HG03196 (cell line): Measurements from ENCODE around the gene ABHD11.
A peak's percentile ranks its signal among the peaks of the same experiment; 100 is the strongest.
"Not testable (repeated sequence)": the region's sequence is repeated elsewhere in the genome, so short reads cannot be mapped to it uniquely, and the experiment has no call there.

Experiments used
- ATAC-seq: cut with Tn5 transposase; IDR thresholded peaks from one replicate; pipeline ENCODE4 v1.9.1; 2021; ENCODE audit not compliant: unreplicated experiment

ABHD11 gene, protein sequence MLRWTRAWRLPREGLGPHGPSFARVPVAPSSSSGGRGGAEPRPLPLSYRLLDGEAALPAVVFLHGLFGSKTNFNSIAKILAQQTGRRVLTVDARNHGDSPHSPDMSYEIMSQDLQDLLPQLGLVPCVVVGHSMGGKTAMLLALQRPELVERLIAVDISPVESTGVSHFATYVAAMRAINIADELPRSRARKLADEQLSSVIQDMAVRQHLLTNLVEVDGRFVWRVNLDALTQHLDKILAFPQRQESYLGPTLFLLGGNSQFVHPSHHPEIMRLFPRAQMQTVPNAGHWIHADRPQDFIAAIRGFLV

DNA sequence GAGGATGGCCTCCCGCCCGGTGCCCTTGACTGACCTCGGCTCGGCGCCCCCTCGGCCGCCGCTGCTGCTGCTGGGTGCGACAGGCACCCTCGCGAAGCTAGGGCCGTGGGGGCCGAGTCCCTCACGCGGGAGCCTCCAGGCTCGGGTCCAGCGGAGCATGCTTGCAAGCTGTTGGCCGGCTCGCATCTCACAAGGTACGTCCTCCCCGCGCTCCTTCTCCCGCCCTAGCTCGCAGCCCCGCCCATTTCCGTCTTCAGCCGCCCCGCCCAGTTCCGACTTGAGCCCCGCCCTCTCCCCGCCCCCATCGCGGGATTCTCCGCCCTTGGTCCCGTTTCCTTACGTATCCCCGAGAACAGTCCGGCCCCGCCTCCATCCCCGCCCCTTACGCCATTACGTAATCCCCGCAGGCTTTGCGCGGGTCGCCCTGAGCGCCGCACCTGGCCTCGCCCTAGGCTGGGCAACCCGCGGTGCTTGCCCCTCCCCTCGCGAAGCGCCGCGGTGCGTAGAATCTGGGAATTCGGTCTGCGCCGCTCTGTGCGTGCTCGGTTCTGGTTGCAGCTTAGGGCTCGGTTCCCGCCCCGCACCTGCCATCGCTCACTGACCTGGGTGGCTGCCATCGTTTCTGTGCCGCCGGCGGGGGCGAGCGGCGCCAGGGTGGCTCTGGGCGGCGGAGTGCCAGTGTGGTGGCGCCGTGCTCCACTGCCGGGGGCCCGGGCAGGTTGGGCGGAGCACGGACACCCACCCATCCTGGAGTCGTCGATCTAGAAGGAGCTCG is at the start of gene ABHD11:
Gene ABHD11, minus strand, starts transcription at position 191 of the 775 bp plus-strand sequence. Its CDS starts 32 bp downstream, at position 159.
- peak; percentile 81 for ATAC-seq

GRCh38 chr7:73787786-73788048 is 49.1 kb upstream of the ABHD11 start:
- ATAC-seq = not testable (repeated sequence)

GRCh38 chr7:73786588-73786987 is 48.0 kb upstream of the ABHD11 start:
- ATAC-seq = no peak

DNA sequence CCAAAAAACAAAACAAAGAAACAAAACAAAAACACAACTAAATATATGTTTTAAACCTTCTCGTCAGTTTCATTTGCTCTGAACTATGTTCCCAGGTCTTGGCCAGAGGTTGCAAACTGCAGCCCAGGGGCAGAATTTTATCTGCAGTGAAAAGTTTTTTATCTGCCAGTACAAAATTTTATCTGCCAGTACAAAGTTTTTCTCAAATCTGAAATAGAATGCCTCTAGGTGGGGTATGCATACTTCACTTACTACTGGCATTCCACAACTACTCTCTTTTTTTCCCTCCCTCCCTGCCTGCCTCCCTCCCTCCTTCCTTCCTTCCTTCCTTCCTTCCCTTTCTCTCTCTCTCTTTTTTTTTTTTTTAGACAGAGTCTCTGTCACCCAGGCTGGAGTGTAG is 40.9 kb upstream of the ABHD11 start:
- ATAC-seq = no peak

DNA sequence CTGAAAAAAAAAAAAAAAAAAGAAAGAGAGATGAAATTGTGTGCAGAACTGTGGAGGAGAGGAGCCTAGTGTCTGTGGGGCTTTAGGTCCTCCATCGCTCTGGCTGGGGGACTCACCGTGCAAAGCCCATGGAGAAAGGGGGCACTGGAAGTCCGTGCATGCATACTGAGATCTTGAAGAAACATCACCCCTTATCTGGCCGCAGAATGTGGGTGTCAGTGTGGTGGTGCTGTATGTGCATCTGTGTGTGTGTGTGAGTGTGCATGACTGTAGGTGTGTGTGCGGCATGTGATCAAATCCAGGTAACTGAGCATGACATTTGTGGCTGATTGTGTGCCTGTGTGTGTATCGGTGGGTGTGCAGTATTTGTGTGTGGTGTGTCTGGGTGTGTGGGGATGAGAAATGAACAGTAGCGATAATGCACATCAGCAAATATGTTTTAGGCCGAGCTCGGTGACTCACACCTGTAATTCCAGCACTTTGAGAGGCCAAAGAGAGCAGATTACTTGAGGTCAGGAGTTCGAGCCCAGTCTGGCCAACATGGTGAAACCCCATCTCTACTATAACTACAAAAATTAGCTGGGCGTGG is 40.3 kb upstream of the ABHD11 start:
- ATAC-seq = no peak

GRCh38 chr7:73774923-73775322 is 36.3 kb upstream of the ABHD11 start:
- no peak for ATAC-seq

GRCh38 chr7:73773700-73774517 is 35.3 kb upstream of the ABHD11 start:
- no peak for ATAC-seq

GRCh38 chr7:73770860-73771670 is 32.5 kb upstream of the ABHD11 start:
- no peak for ATAC-seq

- ATAC-seq = no peak
These were observed 31.6 kb upstream of the ABHD11 start, which contains the start of gene CLDN3 for GRCh38 chr7:73770002-73770859. Gene CLDN3 (minus strand): TSS chr7:73770270. CDS start chr7:73770049, 221 bp downstream.

- no peak for ATAC-seq
These were observed 30.9 kb upstream of the ABHD11 start for GRCh38 chr7:73769481-73770001.

GRCh38 chr7:73768641-73769480 is 30.3 kb upstream of the ABHD11 start:
- no peak for ATAC-seq

DNA sequence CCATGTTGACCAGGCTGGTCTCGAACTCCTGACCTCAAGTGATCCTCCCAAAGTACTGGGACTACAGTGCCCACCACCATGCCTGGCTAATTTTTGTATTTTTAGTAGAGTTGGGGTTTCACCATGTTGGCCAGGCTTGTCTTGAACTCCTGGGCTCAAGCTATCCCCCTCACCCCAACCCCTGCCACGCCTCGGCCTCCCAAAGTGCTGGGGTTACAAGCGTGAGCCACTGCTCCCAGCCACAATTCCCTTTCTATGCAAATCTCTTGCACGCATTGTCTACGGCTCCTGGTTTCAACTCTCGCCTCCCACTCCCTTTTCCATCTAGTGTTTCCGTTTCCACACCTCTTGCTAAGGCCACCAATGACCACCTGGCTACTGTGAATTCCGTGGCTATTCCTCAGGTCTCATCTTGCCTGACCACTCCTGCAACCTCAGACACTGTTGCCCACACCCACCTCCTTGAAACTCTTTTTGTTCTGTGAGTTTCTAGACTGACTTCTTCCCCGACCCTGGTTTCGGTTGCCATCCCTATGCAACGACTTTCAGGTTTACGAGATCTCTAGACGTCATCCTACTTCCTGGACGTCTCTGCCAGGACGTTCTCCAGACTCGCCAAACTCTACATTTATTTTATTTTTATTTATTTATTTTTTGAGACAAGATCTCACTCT is 28.1 kb upstream of the ABHD11 start:
- ATAC-seq = no peak

DNA sequence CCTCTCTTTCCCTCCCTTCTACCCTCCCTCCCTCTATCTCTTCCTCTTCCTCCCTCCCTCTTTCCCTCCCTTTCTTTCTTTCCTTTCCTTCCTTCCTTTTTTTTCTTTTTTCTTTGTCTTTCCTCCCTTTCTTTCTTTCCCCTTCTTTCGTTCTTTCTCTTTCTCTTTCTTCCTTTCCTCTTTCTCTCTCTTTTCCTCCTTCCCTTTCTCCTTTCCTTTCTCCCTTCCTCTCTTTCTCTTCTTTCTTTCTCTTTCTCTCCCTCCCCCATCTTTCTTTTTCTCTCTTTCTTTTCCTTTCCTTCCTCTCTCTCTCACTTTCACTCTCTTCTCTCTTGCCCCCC is 24.0 kb upstream of the ABHD11 start:
- no peak for ATAC-seq

GRCh38 chr7:73761854-73762658 is 23.5 kb upstream of the ABHD11 start:
- ATAC-seq = no peak

- ATAC-seq = no peak
These were observed 20.1 kb upstream of the ABHD11 start for GRCh38 chr7:73758581-73759138.

DNA sequence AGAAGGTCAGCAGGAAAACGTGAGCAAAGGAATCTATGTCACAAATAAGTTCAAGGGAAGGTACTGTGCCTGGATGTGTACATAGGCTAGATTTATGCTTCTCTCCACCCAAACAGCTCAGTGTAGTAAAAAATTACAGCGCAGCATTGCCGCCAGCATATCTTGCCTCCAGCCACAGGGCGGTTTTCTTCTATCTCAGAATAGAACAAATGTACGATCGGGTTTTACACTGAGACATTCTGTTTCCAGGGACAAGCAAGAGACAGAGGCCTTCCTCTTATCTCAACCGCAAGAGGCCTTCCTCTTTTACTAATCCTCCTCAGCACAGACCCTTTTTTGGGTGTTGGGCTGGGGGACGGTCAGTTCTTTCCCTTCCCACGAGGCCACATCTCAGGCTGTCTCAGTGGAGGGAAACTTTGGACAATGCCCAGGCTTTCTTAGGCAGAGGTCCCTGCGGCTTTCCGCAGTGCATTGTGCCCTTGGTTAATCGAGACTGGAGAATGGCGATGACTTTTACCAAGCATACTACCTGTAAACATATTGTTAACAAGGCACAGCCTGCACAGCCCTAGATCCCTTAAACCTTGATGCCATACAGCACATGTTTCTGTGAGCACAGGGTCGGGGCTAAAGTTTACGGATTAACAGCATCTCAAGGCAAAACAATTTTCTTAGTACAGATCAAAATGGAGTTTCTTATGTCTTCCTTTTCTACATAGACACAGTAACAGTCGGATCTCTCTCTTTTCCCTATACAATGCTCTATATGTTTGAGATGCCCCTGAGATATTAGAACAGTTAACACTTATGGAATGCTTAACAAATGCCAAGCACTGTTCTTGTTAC is 11.6 kb upstream of the ABHD11 start:
- ATAC-seq = no peak
